OCI-LY7 (cell line): ENCODE results near the gene YAF2.

Source experiments
- CTCF ChIP-seq: fragments of 200-600 bp; sonication (generic); conservative IDR thresholded peaks from 2 replicates; pipeline ENCODE4 v1.5.1; 2014; ENCODE audit warnings: mild to moderate bottlenecking, antibody characterized with exemption, low read length, moderate library complexity, mixed read lengths
- EZH2phosphoT487 ChIP-seq: fragments of 200-600 bp; sonication (generic); IDR thresholded peaks from 2 replicates; pipeline ENCODE4 v1.6.1; 2018; ENCODE audit warnings: low read depth, borderline replicate concordance, mild to moderate bottlenecking, mixed run types, antibody characterized with exemption, low read length, moderate library complexity, mixed read lengths

- TF ChIP-seq CTCF, result no peak
- no peak for TF ChIP-seq EZH2phosphoT487
Observed at GRCh38 chr12:42144408-42145196, 93.4 kb downstream of the YAF2 start, which contains the start of gene GXYLT1.
